OCI-LY3 (cell line): ENCODE results near the gene ACTR5.
A peak's percentile ranks its signal among the peaks of the same experiment; 100 is the strongest.

Experiments used
- H2AFZ ChIP-seq: fragments of 200-600, 300-600 bp; shearing (Covaris generic); 2 replicates; pipeline ENCODE4 v1.6.0; 2014; ENCODE audit warnings: antibody characterized with exemption, low read depth, low read length
- H3K27ac ChIP-seq: fragments of 200-600, 300-600 bp; sonication (generic); 2 replicates; pipeline ENCODE4 v1.5.1; 2014; ENCODE audit warnings: mild to moderate bottlenecking, low read length, moderate library complexity, mixed read lengths
- H3K27me3 ChIP-seq: fragments of 200-600, 300-600 bp; sonication (generic); 2 replicates; pipeline ENCODE4 v1.6.1; 2014; ENCODE audit warnings: low read depth, low read length, mixed read lengths
- H3K36me3 ChIP-seq: fragments of 200-600, 300-600 bp; sonication (generic); replicated peaks from 2 replicates; pipeline ENCODE3; 2014; ENCODE audit warnings: low read depth, low read length, mixed read lengths
- H3K4me1 ChIP-seq: fragments of 300-600, 200-600 bp; sonication (generic); 2 replicates; pipeline ENCODE4 v1.6.1; 2014; ENCODE audit warnings: low read length, mixed read lengths
- H3K4me2 ChIP-seq: fragments of 200-600, 300-600 bp; sonication (generic); 2 replicates; pipeline ENCODE4 v1.6.1; 2014; ENCODE audit warnings: low read length, mixed read lengths
- H3K4me3 ChIP-seq: fragments of 300-600, 200-600 bp; sonication (generic); 2 replicates; pipeline ENCODE4 v1.5.1; 2014; ENCODE audit warnings: antibody characterized with exemption, mild to moderate bottlenecking, low read length, moderate library complexity
- H3K79me2 ChIP-seq: fragments of 300-600, 200-600 bp; shearing (Covaris generic); 2 replicates; pipeline ENCODE4 v1.6.1; 2014; ENCODE audit warnings: mild to moderate bottlenecking, low read length, mixed read lengths
- H3K9ac ChIP-seq: fragments of 300-600, 200-600 bp; shearing (Covaris generic); 2 replicates; pipeline ENCODE4 v1.6.0; 2014; ENCODE audit warnings: mild to moderate bottlenecking, low read length, moderate library complexity
- H3K9me3 ChIP-seq: fragments of 200-600, 300-600 bp; shearing (Covaris generic); 2 replicates; pipeline ENCODE4 v1.6.1; 2014; ENCODE audit warnings: low read length, mixed read lengths; ENCODE audit not compliant: insufficient read depth
- H4K20me1 ChIP-seq: fragments of 200-600, 300-600 bp; sonication (generic); 2 replicates; pipeline ENCODE4 v1.6.1; 2016; ENCODE audit warnings: low read length, mixed read lengths; ENCODE audit not compliant: insufficient read depth
- CTCF ChIP-seq: fragments of 200-600, 300-600 bp; sonication (generic); IDR thresholded peaks from 2 replicates; pipeline ENCODE4 v1.5.1; 2014; ENCODE audit warnings: antibody characterized with exemption, low read length, low read depth
- EZH2phosphoT487 ChIP-seq: fragments of 200-600 bp; shearing (Covaris generic); IDR thresholded peaks from 2 replicates; pipeline ENCODE4 v1.6.1; 2018; ENCODE audit warnings: antibody characterized with exemption, mixed run types, low read depth

ACTR5 gene

GRCh38 chr20:38748097-38748860, at the start of gene ACTR5:
ACTR5 (plus strand) TSS chr20:38748460; CDS start chr20:38748479, 19 bp downstream.
- Histone ChIP-seq H3K9me3 (no peaks in the 10 kb centered on the region), H3K79me2 (peaks cover 16% of the 10 kb centered on the region), H3K36me3 (peaks cover 17% of the 10 kb centered on the region), H3K4me2 (peak within 1 kb of the TSS; percentile 88), H3K9ac (peak within 1 kb of the TSS; percentile 82), H3K4me1 (peaks cover 17% of the 10 kb centered on the region), H3K4me3 (peak within 1 kb of the TSS; percentile 89), H3K27me3 (no peaks in the 10 kb centered on the region), H2AFZ (peak within 1 kb of the TSS; percentile 98), H4K20me1 (no peaks in the 10 kb centered on the region; the same call in 1 of the 2 replicates), H3K27ac (peak within 1 kb of the TSS; percentile 68)
- TF ChIP-seq CTCF = no peak
- TF ChIP-seq EZH2phosphoT487 = no peak

- no peaks in the 10 kb centered on the region for H3K4me1 ChIP-seq
- H3K4me3 ChIP-seq = no peak overlapping the region
- H3K9ac ChIP-seq = no peak overlapping the region
- H3K9me3 ChIP-seq = no peaks in the 10 kb centered on the region
- H4K20me1 ChIP-seq = peaks cover 10% of the 10 kb centered on the region; the same call in 1 of the 2 replicates
- no peak overlapping the region for H3K27ac ChIP-seq
- no peaks in the 10 kb centered on the region for H3K79me2 ChIP-seq
- H3K27me3 ChIP-seq = peaks cover 56% of the 10 kb centered on the region
- H3K36me3 ChIP-seq = no peaks in the 10 kb centered on the region
- H2AFZ ChIP-seq = no peak overlapping the region
- H3K4me2 ChIP-seq = no peak overlapping the region
- no peak for TF ChIP-seq EZH2phosphoT487
- no peak for TF ChIP-seq CTCF
These were observed 49.7 kb upstream of the ACTR5 start for GRCh38 chr20:38698541-38698940.

GRCh38 chr20:38700141-38700540, 48.1 kb upstream of the ACTR5 start:
- no peak overlapping the region for H3K4me2 ChIP-seq
- H3K27ac ChIP-seq = no peak overlapping the region
- no peak overlapping the region for H3K9ac ChIP-seq
- no peaks in the 10 kb centered on the region for H3K9me3 ChIP-seq
- H3K27me3 ChIP-seq = peaks cover 70% of the 10 kb centered on the region
- no peaks in the 10 kb centered on the region for H3K4me1 ChIP-seq
- H3K36me3 ChIP-seq = no peaks in the 10 kb centered on the region
- TF ChIP-seq CTCF (no peak), EZH2phosphoT487 (no peak)
- H3K79me2 ChIP-seq = no peaks in the 10 kb centered on the region
- no peak overlapping the region for H3K4me3 ChIP-seq
- no peak overlapping the region for H2AFZ ChIP-seq
- peaks cover 10% of the 10 kb centered on the region; the same call in 1 of the 2 replicates for H4K20me1 ChIP-seq

- TF ChIP-seq EZH2phosphoT487 (no peak), CTCF (no peak)
- Histone ChIP-seq H3K27me3 (peaks cover 73% of the 10 kb centered on the region), H3K79me2 (no peaks in the 10 kb centered on the region)
These were observed 47.3 kb upstream of the ACTR5 start for GRCh38 chr20:38700926-38701325.

More at GRCh38 chr20:38700926-38701325, 47.3 kb upstream of the ACTR5 start:
- Histone ChIP-seq H3K4me2 (no peak overlapping the region), H3K4me3 (no peak overlapping the region), H3K27ac (no peak overlapping the region), H4K20me1 (peaks cover 10% of the 10 kb centered on the region; the same call in 1 of the 2 replicates), H3K4me1 (no peaks in the 10 kb centered on the region), H3K9me3 (no peaks in the 10 kb centered on the region), H3K36me3 (no peaks in the 10 kb centered on the region), H3K9ac (no peak overlapping the region), H2AFZ (no peak overlapping the region)
